Suprapubic skin (tissue), 4 donors: ENCODE data around the gene CCDC63. TPM values are rescaled to one million over a fixed set of nuclear protein-coding genes. Genes with fewer than 3 reads are reported as not detected.

Experiments used
- DNase-seq, 2 donors: peaks; one replicate each; pipeline ENCODE4 v3.0.0-alpha.2; 2019; ENCODE audit warnings: low spot score in 2 of 2
- H3K27ac ChIP-seq: fragments of 200-600 bp; sonication (generic); one replicate; pipeline ENCODE4 v1.5.1; 2019
- H3K27me3 ChIP-seq: fragments of 200-600 bp; sonication (generic); one replicate; pipeline ENCODE4 v1.5.1; 2019
- H3K36me3 ChIP-seq: fragments of 200-600 bp; sonication (generic); one replicate; pipeline ENCODE4 v1.5.1; 2019
- H3K4me1 ChIP-seq: fragments of 200-600 bp; sonication (generic); one replicate; pipeline ENCODE4 v1.5.1; 2019
- H3K4me3 ChIP-seq: fragments of 200-600 bp; sonication (generic); one replicate; pipeline ENCODE4 v1.5.1; 2019; ENCODE audit warnings: mild to moderate bottlenecking
- H3K9me3 ChIP-seq: fragments of 200-600 bp; sonication (generic); one replicate; pipeline ENCODE4 v1.5.1; 2019
- CTCF ChIP-seq, 2 donors: fragments of 200-600 bp in 1 of 2; fragments of 450-650 bp in 1 of 2; sonication (generic) in 1 of 2; IDR thresholded peaks; one replicate each; pipeline ENCODE4 v1.5.1; 2016 to 2019; ENCODE audit warnings: antibody characterized with exemption in 2 of 2, mild to moderate bottlenecking in 1 of 2, moderate library complexity in 1 of 2
- EP300 ChIP-seq: sonication (generic); formaldehyde crosslinking; IDR thresholded peaks from one replicate; pipeline ENCODE4 v1.6.1; 2017; ENCODE audit warnings: antibody characterized with exemption
- POLR2A ChIP-seq, 2 donors: fragments of 450-650 bp; IDR thresholded peaks; one replicate each; pipeline ENCODE4 v1.6.1; 2017; ENCODE audit warnings: antibody characterized with exemption in 2 of 2, mild to moderate bottlenecking in 2 of 2, moderate library complexity in 2 of 2
- POLR2AphosphoS5 ChIP-seq, 3 donors: sonication (generic); formaldehyde crosslinking; IDR thresholded peaks; one replicate each; pipeline ENCODE4 v1.6.1; 2017; ENCODE audit warnings: antibody characterized with exemption in 3 of 3
- WGBS: methylation state at CpG from one replicate; pipeline ENCODE4 v1.1.5; 2018; 5-methylcytosine and 5-hydroxymethylcytosine counted together
- total RNA-seq, 4 donors: library from RNA; depleted of rRNA; stranded (reverse); fragments of >200 nt; gene quantifications; one replicate each; pipeline ENCODE4 v1.1.0, GENCODE V29; 2016

Gene CCDC63
- total RNA-seq, 4 donors from 2014 or later, result not detected

- no peaks in the 10 kb centered on the region for H3K36me3 ChIP-seq
- H3K4me3 ChIP-seq, result no peak overlapping the region
- DNase-seq, result no peak
- peaks cover 1% of the 10 kb centered on the region for H3K4me1 ChIP-seq
- H3K27ac ChIP-seq, result no peak overlapping the region
- no peaks in the 10 kb centered on the region for H3K9me3 ChIP-seq
- H3K27me3 ChIP-seq, result no peaks in the 10 kb centered on the region
- no peak for TF ChIP-seq POLR2A (IDR thresholded peaks at IDR 0.05)
- TF ChIP-seq EP300, result no peak
- TF ChIP-seq CTCF (IDR thresholded peaks at IDR 0.05), result no peak
- TF ChIP-seq POLR2AphosphoS5 (IDR thresholded peaks at IDR 0.05), result no peak
- 84% methylated on average over 3 of the region's 3 CpGs for WGBS
These were observed 24.9 kb upstream of the CCDC63 start for GRCh38 chr12:110821917-110822316.

GRCh38 chr12:110822821-110823415 lies 23.9 kb upstream of the CCDC63 start:
- H3K4me3 ChIP-seq, result no peak overlapping the region

GRCh38 chr12:110824342-110824741 lies 22.4 kb upstream of the CCDC63 start:
- DNase-seq, result no peak
- WGBS, result 83% methylated on average over 2 of the region's 2 CpGs
- Histone ChIP-seq H3K36me3 (no peaks in the 10 kb centered on the region), H3K9me3 (no peaks in the 10 kb centered on the region), H3K27ac (no peak overlapping the region), H3K4me3 (no peak overlapping the region), H3K4me1 (peaks cover 4% of the 10 kb centered on the region), H3K27me3 (no peaks in the 10 kb centered on the region)
- TF ChIP-seq CTCF (IDR thresholded peaks at IDR 0.05), result no peak
- TF ChIP-seq POLR2A (IDR thresholded peaks at IDR 0.05), result no peak
- no peak for TF ChIP-seq EP300
- TF ChIP-seq POLR2AphosphoS5 (IDR thresholded peaks at IDR 0.05), result no peak

More at GRCh38 chr12:110822821-110823415, 23.9 kb upstream of the CCDC63 start:
- DNase-seq, result no peak
- Histone ChIP-seq H3K9me3 (no peaks in the 10 kb centered on the region), H3K4me1 (peaks cover 4% of the 10 kb centered on the region), H3K27me3 (no peaks in the 10 kb centered on the region), H3K36me3 (no peaks in the 10 kb centered on the region), H3K27ac (no peak overlapping the region)
- TF ChIP-seq POLR2A (IDR thresholded peaks at IDR 0.05) (no peak), CTCF (IDR thresholded peaks at IDR 0.05) (no peak), EP300 (no peak)
- WGBS, result 93% methylated on average over 10 of the region's 10 CpGs

- no peak for DNase-seq
- no peaks in the 10 kb centered on the region for H3K27me3 ChIP-seq
- H3K4me1 ChIP-seq, result peaks cover 4% of the 10 kb centered on the region
- H3K27ac ChIP-seq, result no peak overlapping the region
- H3K4me3 ChIP-seq, result no peak overlapping the region
- TF ChIP-seq EP300 (no peak), CTCF (IDR thresholded peaks at IDR 0.05) (no peak), POLR2AphosphoS5 (IDR thresholded peaks at IDR 0.05) (no peak), POLR2A (IDR thresholded peaks at IDR 0.05) (no peak)
- H3K36me3 ChIP-seq, result no peaks in the 10 kb centered on the region
- 90% methylated on average over 4 of the region's 4 CpGs for WGBS
- H3K9me3 ChIP-seq, result no peaks in the 10 kb centered on the region
These were observed 21.3 kb upstream of the CCDC63 start for GRCh38 chr12:110825530-110825929.

- peak; percentile 92 to 94 for DNase-seq
- H3K9me3 ChIP-seq, result no peaks in the 10 kb centered on the region
These were observed 20.1 kb upstream of the CCDC63 start for GRCh38 chr12:110826592-110827200.

More at GRCh38 chr12:110826592-110827200, 20.1 kb upstream of the CCDC63 start:
- TF ChIP-seq POLR2AphosphoS5 (IDR thresholded peaks at IDR 0.05) (peak in 1 of 3 donors; percentile 47), CTCF (IDR thresholded peaks at IDR 0.05) (peak; percentile 67 to 87), EP300 (no peak)
- H3K4me1 ChIP-seq, result peaks cover 4% of the 10 kb centered on the region
- H3K27me3 ChIP-seq, result no peaks in the 10 kb centered on the region
- 37% methylated on average over 14 of the region's 14 CpGs for WGBS
- H3K4me3 ChIP-seq, result peak overlapping the region; percentile 17
- H3K36me3 ChIP-seq, result no peaks in the 10 kb centered on the region
- no peak overlapping the region for H3K27ac ChIP-seq
